ENCODE data around the gene ZFPM1.
"Not testable (repeated sequence)": the region's sequence is repeated elsewhere in the genome, so short reads cannot be mapped to it uniquely, and the experiment has no call there.

The ZFPM1 gene

GRCh38 chr16:88503771-88504488 is 50.9 kb downstream of the ZFPM1 start:
- no peak for DNase-seq

GRCh38 chr16:88504489-88505404 is 51.7 kb downstream of the ZFPM1 start:
- peak; percentile 51 for DNase-seq

- DNase-seq: peak; percentile 62
Measured at GRCh38 chr16:88505405-88506082, 52.5 kb downstream of the ZFPM1 start.

DNA sequence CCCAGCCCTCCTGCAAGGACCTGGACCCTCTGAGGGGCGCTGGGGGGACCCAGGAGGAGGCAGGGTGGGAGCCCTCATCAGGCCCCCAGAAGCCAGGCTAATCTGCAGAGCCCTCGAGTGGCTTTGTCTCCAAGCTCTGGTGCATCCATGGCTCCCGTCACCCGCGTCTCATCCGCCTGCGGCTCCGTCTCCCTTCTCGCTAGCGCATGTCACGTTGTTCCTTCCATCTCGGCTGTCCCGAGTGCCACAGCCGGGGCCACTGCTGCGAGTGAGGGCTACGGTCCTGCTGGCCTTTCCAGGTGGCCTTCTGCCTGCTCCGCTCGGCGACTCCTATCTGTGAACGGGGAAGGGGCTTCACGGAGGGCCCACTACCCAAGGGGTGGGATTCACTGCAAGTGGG is 53.6 kb downstream of the ZFPM1 start:
- no peak for DNase-seq

DNA sequence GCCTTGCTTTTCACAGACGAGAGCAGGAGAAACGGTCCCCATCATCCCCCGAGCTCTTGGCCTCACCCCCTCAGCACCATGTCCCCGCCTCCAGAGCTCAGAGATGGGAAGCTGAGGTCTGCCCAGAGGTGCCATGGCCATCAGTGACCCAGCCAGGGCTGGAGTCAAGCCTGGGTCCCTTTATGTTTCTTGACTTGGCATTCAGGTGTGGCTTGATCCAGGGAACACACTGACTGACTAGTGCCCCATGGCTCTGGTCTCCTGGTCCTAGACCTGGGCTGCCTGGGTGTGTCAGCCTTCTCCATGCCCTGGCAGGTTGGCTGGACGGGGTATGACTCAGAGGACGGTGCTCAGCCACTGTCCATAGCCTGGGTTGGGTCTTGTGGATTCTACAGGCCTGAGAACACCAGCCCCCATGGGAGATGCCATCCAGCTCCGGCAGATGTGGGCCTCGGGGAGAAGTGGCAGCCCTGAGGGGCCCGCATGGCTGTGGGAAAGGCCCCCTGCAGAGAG is 54.2 kb downstream of the ZFPM1 start:
- no peak for DNase-seq

- DNase-seq: no peak
Measured at GRCh38 chr16:88508376-88508867, 55.3 kb downstream of the ZFPM1 start.

DNA sequence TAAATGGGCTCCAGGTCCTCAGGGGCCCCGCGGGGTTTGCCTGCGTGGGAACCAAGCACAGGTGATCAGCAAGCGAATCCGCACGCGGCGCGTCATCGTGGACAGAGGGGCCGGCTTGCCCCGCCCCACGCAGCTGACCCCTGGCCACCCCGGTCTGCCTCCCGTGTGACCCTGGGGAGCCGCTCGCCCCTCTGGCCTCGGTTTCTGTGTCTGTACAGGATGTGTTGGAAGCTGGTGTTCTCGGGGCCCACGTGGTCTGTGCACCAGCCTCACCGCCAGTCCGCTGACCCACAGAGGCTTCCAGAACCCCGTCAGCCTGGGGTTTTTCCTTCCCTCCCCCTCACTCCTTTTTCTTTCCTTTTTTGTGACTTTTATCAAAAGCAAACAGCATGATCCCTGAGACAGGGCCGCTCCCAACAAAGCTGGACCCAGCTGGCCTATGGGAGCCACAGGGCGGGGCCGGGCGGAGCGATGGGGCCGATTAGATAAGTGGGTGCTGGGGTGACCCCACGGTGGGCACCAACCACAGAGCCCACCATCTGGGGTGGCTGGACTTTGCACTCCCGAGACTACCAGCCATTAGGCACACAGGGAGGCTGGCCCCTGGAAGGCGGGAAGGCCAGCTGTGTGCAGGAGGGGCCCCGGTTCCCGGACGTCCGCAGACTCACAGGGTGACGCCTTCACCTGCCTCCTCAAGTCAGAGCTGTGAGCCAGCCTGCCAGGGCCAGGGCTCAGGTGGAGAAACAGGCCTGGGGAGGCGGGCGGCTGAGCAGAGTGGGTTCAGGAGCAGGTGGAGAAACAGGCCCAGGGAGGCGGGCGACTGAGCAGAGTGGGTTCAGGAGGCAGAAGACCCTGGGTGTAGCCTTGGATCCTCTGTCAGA is 56.0 kb downstream of the ZFPM1 start:
- no peak for DNase-seq

DNA sequence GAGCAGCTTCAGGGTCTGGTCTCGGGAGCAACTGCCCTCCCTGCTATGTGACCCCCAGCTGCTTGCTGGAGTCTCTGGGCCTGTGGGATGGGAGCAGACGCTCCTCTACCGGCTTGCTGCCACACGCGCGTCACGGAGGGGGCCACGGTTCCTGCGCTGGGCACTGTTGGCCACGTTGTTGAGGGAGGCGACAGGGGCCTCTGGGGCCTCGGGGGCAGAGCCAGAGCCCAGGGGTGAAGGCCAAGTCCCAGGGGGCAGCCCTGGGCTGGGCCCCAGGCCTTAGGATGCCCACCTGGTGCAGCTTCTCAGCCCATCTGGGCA is 56.6 kb downstream of the ZFPM1 start:
- DNase-seq: no peak

DNA sequence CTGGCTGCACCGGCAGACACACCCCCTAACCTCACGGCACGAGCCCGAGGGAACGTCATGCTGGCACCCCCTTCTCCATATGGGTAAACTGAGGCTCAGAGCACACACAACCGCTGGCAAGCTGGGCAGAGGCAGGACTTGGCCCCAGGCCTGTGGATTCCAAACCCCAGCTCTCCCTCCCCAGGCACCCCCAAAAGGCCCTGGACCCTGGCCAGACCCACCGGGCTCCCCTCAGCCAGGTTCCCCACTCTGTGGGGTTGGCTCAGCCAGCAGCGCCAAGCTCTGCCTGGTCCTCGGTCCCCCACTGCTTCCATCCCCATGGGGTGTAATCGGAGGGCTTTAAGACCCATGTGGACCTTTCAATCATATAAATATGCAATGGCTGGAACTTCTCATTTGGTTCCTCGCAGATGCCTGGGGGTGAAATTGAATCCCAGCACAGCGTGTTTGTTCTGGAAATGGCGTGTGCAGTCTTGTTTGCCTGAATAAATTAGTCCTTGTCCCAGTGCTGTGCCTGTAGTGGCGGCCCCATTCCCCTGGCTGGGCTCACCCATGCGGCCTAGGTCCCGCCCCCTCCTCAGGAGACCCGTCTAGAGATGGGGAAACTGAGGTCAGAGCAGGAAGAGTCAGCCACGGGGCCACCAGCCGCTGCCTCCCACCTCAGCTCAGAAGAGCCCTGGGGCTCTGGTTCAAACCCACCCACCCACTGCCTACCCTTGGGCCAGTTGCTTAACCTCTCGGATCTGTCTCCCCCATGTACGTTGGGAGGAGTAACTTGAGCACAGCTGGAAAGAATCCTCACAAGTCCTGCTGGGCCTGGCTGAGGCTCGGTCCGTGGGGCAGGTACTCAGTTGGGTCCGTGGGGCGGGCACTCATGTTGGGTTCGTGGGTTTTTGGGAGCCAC is 57.3 kb downstream of the ZFPM1 start:
- DNase-seq: no peak

GRCh38 chr16:88511060-88511459 is 58.0 kb downstream of the ZFPM1 start:
- no peak for DNase-seq

DNA sequence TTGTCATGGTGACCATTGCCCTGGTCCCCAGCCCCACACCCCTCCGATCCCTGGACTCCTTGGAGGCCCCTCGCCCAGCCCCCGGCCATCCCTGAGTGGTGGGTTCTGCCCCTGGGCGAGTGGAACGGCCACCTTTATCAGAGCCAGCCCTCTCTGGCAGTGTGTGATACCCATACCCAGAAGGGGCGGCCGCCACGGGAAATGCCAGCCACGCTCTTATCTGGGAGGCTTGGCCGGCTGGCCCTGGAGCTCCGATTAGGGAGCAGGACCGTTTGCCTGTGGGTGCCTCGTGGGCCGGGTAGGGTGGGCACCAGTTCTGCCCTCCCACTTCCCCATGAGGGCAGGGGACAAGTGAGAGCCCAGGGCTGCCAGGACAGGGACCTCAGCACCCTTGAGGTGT is 58.8 kb downstream of the ZFPM1 start:
- DNase-seq: no peak

DNA sequence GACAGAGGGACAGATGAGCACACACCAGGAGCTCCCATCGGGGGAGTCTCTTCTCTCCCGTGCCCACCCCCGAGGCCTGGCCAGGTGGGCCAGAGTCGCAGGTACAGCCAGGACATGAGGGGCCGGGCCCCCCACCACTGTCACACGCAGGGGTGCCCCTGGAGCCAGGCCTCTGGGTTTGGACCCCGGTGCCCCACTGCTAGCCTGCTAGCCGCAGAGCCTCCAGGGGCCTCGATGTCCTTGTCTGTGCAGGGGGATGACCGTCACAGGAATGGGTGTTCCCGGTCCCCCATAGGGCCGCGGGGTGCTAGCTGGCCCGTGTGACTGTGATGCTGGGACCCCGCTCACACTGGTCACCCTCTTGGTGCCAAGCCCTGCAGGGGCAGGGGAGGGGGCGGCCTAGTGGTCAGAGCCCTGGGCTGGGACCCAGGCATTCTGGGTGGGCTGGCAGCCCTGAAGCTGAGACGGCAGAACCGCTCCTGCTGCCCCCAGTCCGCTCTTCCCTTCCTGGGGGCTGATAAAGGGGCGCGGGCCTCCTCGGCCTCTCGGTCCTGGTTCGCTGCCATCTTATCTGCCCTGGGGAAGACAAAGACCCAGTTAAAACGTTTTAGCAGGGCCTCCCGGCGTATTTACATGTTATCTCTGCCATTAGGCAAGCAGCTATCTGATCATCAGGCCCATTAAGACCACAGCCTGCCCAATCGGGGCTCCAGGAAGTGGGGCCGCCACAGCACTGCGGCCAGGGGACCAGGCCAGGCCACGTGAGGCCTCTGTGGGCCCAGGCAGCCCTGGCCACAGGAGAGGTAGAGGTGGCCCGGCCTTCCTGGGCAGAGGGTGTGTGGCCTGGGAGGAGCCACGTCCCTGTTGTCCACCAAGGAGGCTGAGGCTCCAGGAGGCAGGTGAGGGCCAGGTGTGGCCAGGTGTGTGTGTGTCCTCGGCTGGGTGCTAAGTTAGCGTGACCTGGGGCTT is 59.9 kb downstream of the ZFPM1 start:
- DNase-seq: no peak

GRCh38 chr16:88514070-88514469 is 61.0 kb downstream of the ZFPM1 start:
- no peak for DNase-seq

DNA sequence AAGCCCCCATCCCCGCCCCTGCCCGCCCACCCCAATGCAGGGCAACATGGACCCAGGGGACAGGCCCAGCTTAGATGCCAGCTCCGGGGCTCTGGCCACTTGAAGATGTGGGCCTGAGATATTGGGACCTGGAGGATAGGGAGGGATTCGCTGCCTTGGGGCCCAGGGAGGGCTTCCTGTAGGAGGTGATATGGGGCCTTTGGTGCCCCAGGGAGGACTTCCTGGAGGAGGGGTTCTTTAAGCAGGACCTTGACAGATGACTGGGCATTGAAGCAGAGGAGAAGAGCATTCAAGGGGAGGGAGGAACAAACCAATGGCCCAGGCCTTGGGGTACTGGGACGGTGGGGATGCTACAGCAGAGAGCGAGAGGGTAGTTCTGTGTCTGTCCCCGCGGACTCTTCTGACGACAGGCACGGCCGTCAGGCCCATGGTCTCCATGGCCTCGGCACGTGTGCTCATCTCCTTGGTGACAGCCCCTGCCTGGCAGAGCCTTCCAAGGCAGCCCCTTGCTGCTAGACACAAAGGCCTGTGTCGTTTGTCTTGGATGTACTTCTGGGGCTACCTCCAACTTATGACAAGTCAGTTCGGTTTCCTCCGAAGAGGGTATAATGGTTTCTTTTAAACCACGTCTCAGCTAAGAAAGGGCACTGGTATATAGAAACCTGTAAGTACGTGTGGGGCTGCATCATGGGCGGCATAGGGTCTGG is 61.6 kb downstream of the ZFPM1 start:
- no peak for DNase-seq

- no peak for DNase-seq
Measured at GRCh38 chr16:88515371-88515770, 62.3 kb downstream of the ZFPM1 start.

DNA sequence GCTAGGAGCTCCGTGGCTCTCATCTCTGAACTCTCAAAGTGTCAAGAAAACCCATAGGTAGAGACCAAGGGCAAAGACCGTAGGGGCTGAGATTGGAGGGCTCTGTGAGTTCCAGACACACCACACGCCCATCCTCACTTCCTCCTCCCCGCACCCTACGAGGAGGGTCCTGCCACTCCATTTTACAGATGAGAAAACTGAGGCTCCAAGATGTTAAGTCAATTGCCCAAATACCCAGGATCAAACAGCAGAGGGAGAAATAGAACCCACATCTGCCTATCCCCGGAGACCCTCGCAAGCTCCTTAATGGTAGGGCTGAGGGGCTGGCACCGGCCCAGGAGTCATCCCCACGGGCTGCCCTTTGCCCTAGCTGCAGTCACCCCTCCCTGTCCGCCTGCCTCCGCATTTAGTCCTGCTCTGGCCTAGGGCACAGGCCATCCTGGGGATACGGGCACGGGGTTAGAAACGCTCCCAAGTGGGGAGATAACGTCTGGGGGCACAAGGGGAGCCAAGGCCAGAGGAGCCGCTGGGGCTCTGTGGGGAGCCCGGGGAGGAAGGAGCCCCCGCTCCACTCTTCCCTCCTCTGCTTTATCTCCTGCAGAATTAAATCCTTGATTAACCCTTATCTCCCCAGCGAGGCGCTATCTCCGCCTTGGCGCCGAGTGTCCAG is 63.0 kb downstream of the ZFPM1 start:
- no peak for DNase-seq

GRCh38 chr16:88516601-88517061 is 63.6 kb downstream of the ZFPM1 start:
- no peak for DNase-seq

- DNase-seq: not testable (repeated sequence)
Measured at GRCh38 chr16:88517208-88517774, 64.2 kb downstream of the ZFPM1 start.

Data from NCI-H1092 treated with DMSO at 0.1 percent for 48 hours (cell line).